Upper lobe of left lung (tissue), 4 donors: ENCODE data around the gene CBX3.

Experiments
- CTCF ChIP-seq, 6 experiments: fragments of 450-650 bp in 4 of 6; fragments of 200-600 bp in 2 of 6; sonication (generic) in 2 of 6; IDR thresholded peaks; one replicate each; pipeline ENCODE4 v1.5.1; 2016 to 2019; ENCODE audit warnings: antibody characterized with exemption in 6 of 6
- EP300 ChIP-seq, 4 donors: sonication (generic); formaldehyde crosslinking; IDR thresholded peaks; one replicate each; pipeline ENCODE4 v1.5.1; 2017; ENCODE audit warnings: antibody characterized with exemption in 4 of 4, control low read depth in 2 of 4
- POLR2A ChIP-seq, 4 donors: fragments of 450-650 bp; IDR thresholded peaks; one replicate each; pipeline ENCODE4 v1.5.1; 2016 to 2017; ENCODE audit warnings: antibody characterized with exemption in 4 of 4, mild to moderate bottlenecking in 2 of 4
- POLR2AphosphoS5 ChIP-seq, 2 donors: sonication (generic); formaldehyde crosslinking; IDR thresholded peaks; one replicate each; pipeline ENCODE4 v1.5.1; 2017; ENCODE audit warnings: antibody characterized with exemption in 2 of 2

- no peak for TF ChIP-seq CTCF (IDR thresholded peaks at IDR 0.05)
- TF ChIP-seq POLR2AphosphoS5 (IDR thresholded peaks at IDR 0.05): no peak
- TF ChIP-seq POLR2A (IDR thresholded peaks at IDR 0.05): no peak
- TF ChIP-seq EP300 (IDR thresholded peaks at IDR 0.05): no peak
Measured at GRCh38 chr7:26224359-26224758, 22.8 kb downstream of the CBX3 start.
